Umbilical cord (tissue), 2 donors: ENCODE results near the gene TLR6. TPM values are rescaled to one million over a fixed set of nuclear protein-coding genes. Genes with fewer than 3 reads are reported as not detected.

Experiments
- DNase-seq: peaks from one replicate; pipeline ENCODE4 v3.0.0-alpha.2; 2015; ENCODE audit warnings: low spot score
- total RNA-seq: library from RNA; depleted of rRNA; stranded (reverse); fragments of >200 nt; gene quantifications from one replicate; pipeline ENCODE4 v1.2.3, GENCODE V29; 2014; ENCODE audit warnings: low replicate concordance; ENCODE audit not compliant: insufficient read depth

The TLR6 gene
- 13.5 TPM for total RNA-seq

- peak; percentile 57 for DNase-seq
Measured at GRCh38 chr4:38856524-38857337, at the start of gene TLR6. TLR6 (minus strand) TSS chr4:38856817; CDS start chr4:38829473, 27,344 bp downstream.

GRCh38 chr4:38905652-38906385 is 49.2 kb upstream of the TLR6 start:
- peak; percentile 84 for DNase-seq

GRCh38 chr4:38904682-38905081 is 48.1 kb upstream of the TLR6 start:
- no peak for DNase-seq

- DNase-seq, result no peak
Measured at GRCh38 chr4:38904090-38904666, 47.6 kb upstream of the TLR6 start.

- DNase-seq, result peak; percentile 21
Measured at GRCh38 chr4:38902695-38903094, 46.1 kb upstream of the TLR6 start.

GRCh38 chr4:38902221-38902620 is 45.6 kb upstream of the TLR6 start:
- no peak for DNase-seq

GRCh38 chr4:38898245-38898644 is 41.6 kb upstream of the TLR6 start:
- DNase-seq, result no peak

- no peak for DNase-seq
Measured at GRCh38 chr4:38896940-38897339, 40.3 kb upstream of the TLR6 start.

GRCh38 chr4:38894322-38894982 is 37.8 kb upstream of the TLR6 start:
- no peak for DNase-seq

- DNase-seq, result no peak
Measured at GRCh38 chr4:38891051-38891983, 34.7 kb upstream of the TLR6 start.

- peak; percentile 48 for DNase-seq
Measured at GRCh38 chr4:38889143-38889542, 32.5 kb upstream of the TLR6 start.

- no peak for DNase-seq
Measured at GRCh38 chr4:38884254-38884653, 27.6 kb upstream of the TLR6 start.

GRCh38 chr4:38876636-38877035 is 20.0 kb upstream of the TLR6 start:
- no peak for DNase-seq

- DNase-seq, result no peak
Measured at GRCh38 chr4:38873290-38873944, 16.8 kb upstream of the TLR6 start.

GRCh38 chr4:38872620-38873019 is 16.0 kb upstream of the TLR6 start:
- no peak for DNase-seq

- DNase-seq, result no peak
Measured at GRCh38 chr4:38871593-38871992, 15.0 kb upstream of the TLR6 start.

GRCh38 chr4:38870098-38870808 is 13.6 kb upstream of the TLR6 start:
- DNase-seq, result no peak

GRCh38 chr4:38869511-38869910 is 12.9 kb upstream of the TLR6 start:
- no peak for DNase-seq
